ENCODE results near the gene ZNF195. TPM values are rescaled to one million over a fixed set of nuclear protein-coding genes. Genes with fewer than 3 reads are reported as not detected.

Gene ZNF195
- total RNA-seq, 1 experiment from 2014 or later = 47.7 TPM

DNA sequence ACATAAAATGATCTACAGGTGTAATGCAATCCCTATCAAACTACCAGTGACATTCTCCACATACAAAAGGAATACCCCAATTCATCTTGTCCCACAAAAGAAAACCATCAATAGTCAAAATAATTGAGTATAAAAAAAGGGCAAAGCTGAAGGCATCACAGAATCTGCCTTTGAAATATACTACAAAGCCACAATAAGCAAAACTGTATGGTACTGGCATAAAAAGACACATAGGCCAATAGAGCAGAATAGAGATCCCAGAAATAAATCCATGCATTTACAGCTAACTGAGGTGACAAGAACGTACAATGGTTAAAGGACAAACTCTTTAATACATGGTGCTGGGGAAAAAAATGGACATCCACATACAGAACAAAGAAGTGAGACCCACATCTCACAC, 31.8 kb downstream of the ZNF195 start:
- Histone ChIP-seq H3K9ac (ENCODE audit: low read length) (no peak overlapping the region), H3K4me1 (ENCODE audit: control insufficient read depth in 1 of 2, insufficient read depth in 2 of 2, low read length in 2 of 2) (peaks cover 0 to 5% of the 10 kb centered on the region in 2 experiments; a peak in 1 of 4 replicates), H3K36me3 (ENCODE audit: control insufficient read depth in 1 of 2, insufficient read depth in 2 of 2, low read length in 2 of 2) (no peaks in the 10 kb centered on the region), H4K20me1 (ENCODE audit: insufficient read depth) (no peaks in the 10 kb centered on the region; the same call in 1 of the 2 replicates), H3K27ac (ENCODE audit: low read depth, low read length) (no peak overlapping the region), H3K9me2 (ENCODE audit: insufficient read depth) (no peaks in the 10 kb centered on the region), H2AFZ (ENCODE audit: low read depth, low read length, poor library complexity, severe bottlenecking) (no peak overlapping the region), H3K4me3 (replicated peaks in 1 of 2; ENCODE audit: low read depth in 1 of 2, low read length in 2 of 2) (no peak overlapping the region), H3K79me2 (ENCODE audit: insufficient read depth, low read length) (no peaks in the 10 kb centered on the region), H3K9me3 (ENCODE audit: control insufficient read depth in 1 of 2, insufficient read depth in 1 of 2, low read depth in 1 of 2, low read length in 2 of 2) (peaks cover 11% of the 10 kb centered on the region in 2 experiments; a peak in 3 of 4 replicates), H3K4me2 (ENCODE audit: low read length) (no peak overlapping the region), H3K27me3 (ENCODE audit: insufficient read depth, low read length) (no peaks in the 10 kb centered on the region)
- no TSS peak for BruUV-seq (replicated peaks)
- 0 out of 2 replicates have a peak, but pooled peaks have one; percentile 20 for TF ChIP-seq CBX3 (IDR thresholded peaks at IDR 0.05; ENCODE audit: low read depth)
- TF ChIP-seq TCF7L2 (IDR thresholded peaks at IDR 0.05; ENCODE audit: borderline replicate concordance, extremely low read depth, insufficient read depth, insufficient read length) = no peak
- no peak for TF ChIP-seq EGR1 (IDR thresholded peaks at IDR 0.05; ENCODE audit: low read depth)
- ATAC-seq (no peak), DNase-seq (ENCODE audit: low read depth, low spot score) (no peak)
- ChIA-PET POLR2A (no interaction called here), CTCF (no interaction called here), RAD21 (ENCODE audit: low non-redundant PET in 1 of 2, low total read pairs in 2 of 2, uncharacterized antibody in 2 of 2, unreplicated experiment in 2 of 2) (no interaction called here)
- intact Hi-C loops (cut with micrococcal nuclease) = no loop called here

DNA sequence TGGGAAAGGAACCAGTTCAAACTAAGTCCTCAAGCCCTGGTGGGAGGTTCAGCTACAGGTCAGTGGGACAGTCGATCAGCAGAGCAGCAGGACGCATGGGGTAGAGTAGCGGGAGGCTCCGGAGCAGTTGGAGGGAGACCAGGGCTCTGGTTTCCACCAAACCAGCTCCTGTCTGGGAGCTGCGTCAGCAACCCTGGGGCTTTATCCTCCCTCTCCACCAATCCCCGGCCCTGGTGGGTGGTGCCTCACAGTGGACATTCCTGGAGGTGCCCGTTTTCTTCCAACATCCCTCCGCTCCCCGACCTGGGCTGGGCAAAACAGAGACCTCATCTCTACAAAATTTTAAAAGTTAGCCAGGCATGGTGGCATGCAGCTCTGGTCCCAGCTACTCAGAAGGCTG, 32.4 kb downstream of the ZNF195 start:
- Histone ChIP-seq H3K9me2 (ENCODE audit: insufficient read depth) (no peaks in the 10 kb centered on the region), H3K27ac (ENCODE audit: low read depth, low read length) (no peak overlapping the region), H3K9me3 (ENCODE audit: control insufficient read depth in 1 of 2, insufficient read depth in 1 of 2, low read depth in 1 of 2, low read length in 2 of 2) (peaks cover 11% of the 10 kb centered on the region in 2 experiments; a peak in 3 of 4 replicates), H3K4me1 (ENCODE audit: control insufficient read depth in 1 of 2, insufficient read depth in 2 of 2, low read length in 2 of 2) (peaks cover 0 to 5% of the 10 kb centered on the region in 2 experiments; a peak in 1 of 4 replicates), H2AFZ (ENCODE audit: low read depth, low read length, poor library complexity, severe bottlenecking) (no peak overlapping the region), H3K79me2 (ENCODE audit: insufficient read depth, low read length) (no peaks in the 10 kb centered on the region), H3K4me3 (replicated peaks in 1 of 2; ENCODE audit: low read depth in 1 of 2, low read length in 2 of 2) (no peak overlapping the region), H3K9ac (ENCODE audit: low read length) (no peak overlapping the region), H3K36me3 (ENCODE audit: control insufficient read depth in 1 of 2, insufficient read depth in 2 of 2, low read length in 2 of 2) (no peaks in the 10 kb centered on the region), H3K27me3 (ENCODE audit: insufficient read depth, low read length) (no peaks in the 10 kb centered on the region), H3K4me2 (ENCODE audit: low read length) (no peak overlapping the region), H4K20me1 (ENCODE audit: insufficient read depth) (no peaks in the 10 kb centered on the region; the same call in 1 of the 2 replicates)
- intact Hi-C loops (cut with micrococcal nuclease) = no loop called here
- TF ChIP-seq SIN3A (IDR thresholded peaks at IDR 0.05; ENCODE audit: low read depth) = no peak
- CTCF ChIA-PET = no interaction called here
- ATAC-seq = no peak
- POLR2A ChIA-PET = no interaction called here
- RAD21 ChIA-PET (ENCODE audit: low non-redundant PET in 1 of 2, low total read pairs in 2 of 2, uncharacterized antibody in 2 of 2, unreplicated experiment in 2 of 2) = no interaction called here
- BruUV-seq (replicated peaks) = no TSS peak
- DNase-seq (ENCODE audit: low read depth, low spot score) = no peak

Data from HCT116 (cell line).